Left hindlimb (tissue), 1 donor: ENCODE measurements around the gene LAMB1.
A peak's percentile ranks its signal among the peaks of the same experiment; 100 is the strongest.
"Not testable (repeated sequence)": the region's sequence is repeated elsewhere in the genome, so short reads cannot be mapped to it uniquely, and the experiment has no call there.

Experiments used
- DNase-seq: peaks from one replicate; pipeline ENCODE4 v3.0.0-alpha.2; 2018

Gene LAMB1

DNA sequence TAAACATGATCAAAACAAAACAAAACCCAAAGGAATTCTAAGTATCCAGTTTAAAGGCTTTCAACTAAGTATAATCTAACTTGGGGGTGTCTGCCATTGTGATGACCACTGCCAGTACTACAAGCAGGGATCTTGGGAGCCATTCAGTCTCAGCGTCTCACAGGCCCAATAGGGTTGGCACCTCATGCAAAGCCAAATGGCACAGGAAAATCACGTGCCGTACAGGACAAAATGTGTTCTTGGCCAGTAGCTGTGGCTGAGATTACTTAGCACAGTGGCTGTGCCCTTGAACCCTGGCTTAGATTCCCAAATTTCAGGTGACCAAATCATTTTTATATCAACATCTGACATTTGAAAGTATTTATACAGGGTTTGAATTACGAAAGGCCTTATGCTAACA, 62.0 kb downstream of the LAMB1 start:
- DNase-seq, result no peak

DNA sequence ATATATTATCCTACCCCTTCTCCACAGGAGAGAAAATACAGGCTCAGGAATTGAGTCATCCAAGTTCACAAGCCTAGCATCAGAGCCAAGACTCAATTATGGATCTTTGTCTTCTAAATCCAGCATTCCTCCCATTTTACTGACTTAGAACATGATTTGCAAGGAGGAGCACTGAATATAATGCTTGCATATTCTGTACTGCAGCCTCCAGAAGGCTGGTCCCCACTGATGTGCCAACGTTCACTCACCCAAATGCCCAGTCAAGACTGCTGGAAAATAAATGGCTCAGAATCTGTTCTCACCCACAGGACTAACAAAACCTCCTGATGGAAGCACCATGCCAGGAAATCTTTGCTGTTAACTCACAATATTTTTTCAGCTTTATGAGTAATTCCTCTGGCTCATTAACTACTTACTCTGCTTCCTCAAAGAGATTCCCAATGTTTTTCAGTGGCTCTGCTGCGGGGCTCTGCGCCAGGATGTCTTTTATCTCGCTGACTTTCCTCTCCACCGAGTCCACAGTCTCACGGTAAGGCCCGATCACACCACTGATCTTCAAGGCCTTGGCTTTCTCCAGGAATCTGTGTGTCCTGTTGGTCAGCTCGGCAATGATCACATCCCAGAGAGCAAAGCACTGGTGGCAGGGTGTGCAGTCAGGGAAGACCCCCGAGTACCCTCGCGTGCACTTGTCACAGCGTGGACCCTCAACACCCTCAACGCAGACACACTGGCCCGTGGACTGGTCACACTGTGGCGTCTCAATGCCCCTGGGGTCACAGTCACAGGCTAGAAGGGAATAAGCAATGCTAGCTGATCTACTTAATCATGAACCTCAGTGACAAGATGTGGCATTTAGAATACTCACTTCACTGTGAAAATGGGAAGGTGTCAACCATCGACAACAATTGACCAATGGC, 63.1 kb downstream of the LAMB1 start:
- no peak for DNase-seq

DNA sequence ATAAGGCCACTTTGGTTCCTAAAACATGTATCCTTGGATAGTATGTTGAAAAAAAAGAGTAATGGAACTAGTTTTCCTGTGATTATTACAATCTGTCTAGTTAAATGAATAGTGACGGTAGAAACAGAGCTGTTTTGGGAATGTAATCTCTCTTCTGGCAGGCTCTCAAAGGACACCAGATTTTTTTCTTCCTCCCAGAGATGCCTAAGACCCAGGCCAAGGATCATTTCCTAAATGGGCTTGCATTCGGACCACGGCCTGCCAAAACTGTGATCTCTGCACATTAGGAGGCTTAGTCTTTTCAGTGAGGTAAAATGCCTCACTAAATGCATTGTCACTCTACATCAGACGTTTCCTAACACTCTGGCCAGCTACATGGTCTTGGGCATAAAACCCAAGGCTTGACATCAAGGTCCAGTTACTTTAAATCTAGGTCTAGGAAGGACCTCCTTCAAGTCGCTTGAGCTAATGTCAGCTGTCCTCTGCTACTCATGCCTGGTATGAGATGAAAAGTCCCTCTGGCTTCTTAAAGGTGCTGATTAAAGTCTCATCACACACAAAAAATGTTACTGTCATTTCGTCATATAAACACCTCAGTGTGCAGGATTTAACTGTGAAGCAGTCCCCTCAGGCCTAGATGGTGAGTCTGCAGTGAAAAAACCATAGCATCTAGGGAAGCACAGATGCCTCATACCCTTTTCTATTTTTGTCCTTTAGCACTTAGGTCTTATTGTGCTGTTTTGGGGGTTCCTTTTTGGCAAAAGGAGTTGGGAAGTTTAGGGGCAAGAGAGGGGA, 64.3 kb downstream of the LAMB1 start:
- peak; percentile 60 for DNase-seq

- no peak for DNase-seq
Measured at GRCh38 chr7:107937531-107937930, 65.4 kb downstream of the LAMB1 start.

- no peak for DNase-seq
Measured at GRCh38 chr7:107936312-107936711, 66.6 kb downstream of the LAMB1 start.

GRCh38 chr7:107934991-107935770, 67.8 kb downstream of the LAMB1 start:
- DNase-seq, result no peak

DNA sequence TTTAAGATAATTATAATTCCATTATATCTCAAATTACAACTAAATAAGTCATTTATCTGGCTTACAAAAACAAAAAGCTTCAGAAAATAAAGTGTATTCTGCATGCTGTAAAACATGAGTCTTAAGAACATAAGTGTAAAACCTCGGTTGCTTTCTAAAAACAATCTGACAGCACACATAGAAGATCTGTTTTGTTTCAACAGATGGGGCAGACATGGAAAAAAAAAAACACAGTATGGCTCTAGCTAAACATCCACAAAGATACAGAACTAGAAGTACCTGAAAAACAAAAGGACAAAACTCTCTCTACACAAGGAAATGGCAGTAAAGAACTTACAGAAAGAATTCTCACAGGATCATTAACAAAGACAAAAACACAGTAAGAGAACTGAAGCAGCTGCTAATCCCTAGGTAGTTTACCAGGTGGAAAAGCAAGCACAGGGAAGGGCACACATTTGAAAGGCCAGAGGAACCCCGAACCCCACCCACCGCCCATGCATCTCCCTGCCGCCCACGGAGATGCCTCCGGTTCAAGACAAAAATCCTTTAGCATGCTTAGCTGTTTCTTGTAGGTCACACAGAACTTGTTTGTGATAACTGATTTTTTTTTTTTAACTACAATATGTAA, 69.5 kb downstream of the LAMB1 start:
- no peak for DNase-seq

- DNase-seq, result no peak
Measured at GRCh38 chr7:107932805-107933204, 70.2 kb downstream of the LAMB1 start.

DNA sequence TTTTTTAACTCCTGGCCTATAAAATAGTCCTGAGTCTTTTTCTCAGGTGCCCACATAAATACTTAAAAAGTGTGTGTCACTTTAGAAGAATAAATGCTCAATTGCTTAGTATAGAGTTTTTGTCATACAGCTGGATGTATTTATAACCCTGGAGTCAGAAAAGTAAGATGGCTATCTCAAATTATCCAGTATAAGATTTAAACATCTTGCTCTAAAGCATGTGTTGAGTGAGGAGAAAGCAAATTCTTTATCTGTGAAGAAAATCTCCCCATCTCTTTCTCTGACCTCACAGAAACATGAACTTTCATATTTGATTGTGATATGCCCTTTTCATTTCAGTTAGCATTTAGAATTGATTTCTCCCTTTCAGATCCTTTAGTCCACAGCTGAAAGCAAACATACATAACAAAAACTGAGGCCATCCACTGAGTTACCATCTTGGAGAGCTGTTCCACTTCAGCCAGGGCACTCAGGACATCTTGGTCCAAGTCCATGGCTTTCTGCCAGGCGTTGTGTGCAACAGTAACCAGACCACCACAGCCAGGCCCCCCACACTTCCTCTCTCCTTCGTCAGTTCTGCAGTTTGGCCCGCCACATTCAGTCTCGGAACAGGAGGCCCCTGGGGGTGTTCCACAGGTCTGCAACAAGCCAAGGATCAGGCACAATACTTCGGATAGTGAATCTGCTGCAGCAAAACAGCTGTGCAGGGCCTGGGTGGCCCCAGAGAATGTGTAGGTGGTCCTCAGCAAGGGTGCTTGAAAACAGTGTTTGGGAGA, 71.0 kb downstream of the LAMB1 start:
- peak; percentile 58 for DNase-seq

GRCh38 chr7:107926481-107926880, 76.5 kb downstream of the LAMB1 start:
- no peak for DNase-seq

DNA sequence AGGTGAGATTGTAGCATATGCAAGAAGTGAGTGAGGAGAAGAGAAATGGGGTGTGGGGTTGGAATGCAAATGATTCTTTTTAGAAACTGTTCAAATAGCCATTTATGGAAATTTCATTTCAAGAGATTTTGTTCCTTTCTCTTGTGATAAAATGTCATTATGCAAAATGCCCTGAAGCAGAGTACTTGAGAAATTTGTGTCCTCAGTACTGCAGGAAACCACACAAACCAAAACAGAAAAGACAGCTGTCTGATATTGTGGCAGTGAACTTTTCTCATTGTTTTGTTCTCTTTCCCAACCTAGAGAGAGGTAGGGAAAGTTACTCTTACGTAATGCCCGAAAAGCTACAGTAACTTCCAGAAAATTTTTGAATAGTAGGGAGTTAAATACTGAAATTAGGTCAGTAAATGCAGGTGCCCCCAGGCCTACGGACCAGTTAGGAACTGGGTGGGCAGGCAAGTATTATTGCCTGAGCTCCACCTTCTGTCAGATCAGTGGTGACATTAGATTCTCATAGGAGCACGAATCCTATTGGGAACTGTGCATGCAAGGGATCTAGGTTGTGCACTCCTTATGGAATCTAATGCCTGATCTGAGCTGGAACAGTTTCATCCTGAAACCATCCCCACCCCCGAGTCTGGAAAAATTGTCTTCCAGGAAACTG, 78.0 kb downstream of the LAMB1 start:
- no peak for DNase-seq

- DNase-seq, result no peak
Measured at GRCh38 chr7:107922886-107923285, 80.1 kb downstream of the LAMB1 start.

GRCh38 chr7:107921826-107922225, 81.1 kb downstream of the LAMB1 start:
- not testable (repeated sequence) for DNase-seq

DNA sequence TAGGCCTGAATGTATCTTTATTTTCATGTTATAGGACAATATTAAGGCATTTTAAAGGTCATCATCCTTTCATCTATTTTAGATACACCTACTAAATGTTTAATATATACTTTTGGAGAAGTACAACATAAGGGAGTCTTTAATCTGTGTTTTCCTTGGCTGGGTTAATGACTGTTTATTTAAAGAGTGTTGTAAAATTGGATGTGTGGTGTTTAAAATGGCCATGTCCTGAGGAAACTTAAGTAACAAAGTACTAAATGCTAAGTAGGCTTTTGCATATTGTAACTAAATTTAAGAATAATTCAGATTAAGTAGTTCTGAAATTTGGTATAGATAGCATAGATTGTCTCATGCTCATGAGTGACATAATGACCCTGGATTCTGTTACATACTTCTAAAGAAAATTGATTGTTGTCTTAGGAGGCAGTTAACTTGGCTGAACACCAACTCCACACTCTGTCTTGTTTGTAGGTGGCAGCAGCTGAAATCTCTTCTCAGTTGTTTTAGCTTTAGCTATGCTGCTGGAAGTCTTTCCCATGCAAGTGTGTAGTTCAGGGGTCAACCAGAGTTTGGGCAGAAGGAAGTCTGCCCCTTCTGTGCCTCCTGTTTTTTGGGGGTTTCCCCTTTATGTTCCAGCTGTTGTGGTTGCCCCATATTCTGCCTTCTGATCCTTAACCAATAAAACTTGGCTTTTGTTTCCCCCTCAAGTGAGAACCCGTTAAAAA, 82.8 kb downstream of the LAMB1 start:
- DNase-seq, result no peak

- DNase-seq, result no peak
Measured at GRCh38 chr7:107918948-107919347, 84.0 kb downstream of the LAMB1 start.

- DNase-seq, result no peak
Measured at GRCh38 chr7:107917763-107918651, 85.0 kb downstream of the LAMB1 start.

GRCh38 chr7:107915541-107915940, 87.4 kb downstream of the LAMB1 start:
- no peak for DNase-seq

- DNase-seq, result no peak
Measured at GRCh38 chr7:107914831-107915230, 88.1 kb downstream of the LAMB1 start.

GRCh38 chr7:107913851-107914250, 89.1 kb downstream of the LAMB1 start:
- DNase-seq, result no peak

DNA sequence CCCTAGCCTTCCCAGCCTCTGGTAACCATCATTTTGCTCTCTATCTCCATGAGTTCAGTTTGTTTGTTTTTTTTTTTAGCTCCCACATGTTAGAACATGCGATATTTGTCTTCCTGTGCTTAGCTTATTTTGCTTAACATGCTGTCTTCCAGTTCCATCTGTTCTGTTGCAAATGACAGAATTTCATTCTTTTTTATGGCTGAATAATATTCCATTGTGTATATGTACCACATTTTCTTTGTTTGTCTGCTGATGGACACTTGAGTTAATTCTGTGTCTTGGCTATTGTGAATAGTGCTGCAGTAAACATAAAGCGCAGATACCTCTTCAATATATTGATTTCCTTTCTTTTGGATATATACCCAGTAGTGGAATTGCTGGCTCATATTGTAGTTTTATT, 91.0 kb downstream of the LAMB1 start:
- DNase-seq, result no peak
